Neural cell (in vitro differentiated cells): Measurements from ENCODE around the gene SPRN. TPM values are rescaled to one million over a fixed set of nuclear protein-coding genes. Genes with fewer than 3 reads are reported as not detected.

Source experiments
- H2AFZ ChIP-seq: fragments of 200-600, 300-800 bp; sonication (generic), shearing (Covaris generic); 2 replicates; pipeline ENCODE4 v1.6.0; 2014; ENCODE audit warnings: low read depth, mild to moderate bottlenecking, antibody characterized with exemption, low read length, moderate library complexity
- H3F3A ChIP-seq: fragments of 200-600 bp; shearing (Covaris generic); 2 replicates; pipeline ENCODE4 v1.6.1; 2016; ENCODE audit warnings: mild to moderate bottlenecking, moderate library complexity, mixed read lengths, antibody characterized with exemption, low read length; ENCODE audit not compliant: insufficient read depth, poor library complexity, severe bottlenecking
- H3K27ac ChIP-seq: fragments of 200-600, 300-800 bp; sonication (generic), shearing (Covaris generic); 2 replicates; pipeline ENCODE4 v1.5.1; 2014; ENCODE audit warnings: mild to moderate bottlenecking, low read length, moderate library complexity
- H3K27me3 ChIP-seq: fragments of 300-800, 200-600 bp; sonication (generic), shearing (Covaris generic); 2 replicates; pipeline ENCODE4 v1.6.0; 2014; ENCODE audit warnings: mild to moderate bottlenecking, low read depth, low read length, moderate library complexity; ENCODE audit not compliant: insufficient read depth
- H3K36me3 ChIP-seq: fragments of 300-800, 200-600 bp; sonication (generic), shearing (Covaris generic); 2 replicates; pipeline ENCODE4 v1.5.1; 2014; ENCODE audit warnings: mild to moderate bottlenecking, antibody characterized with exemption, low read length, moderate library complexity; ENCODE audit not compliant: insufficient read depth
- H3K4me2 ChIP-seq: fragments of 300-800, 200-600 bp; sonication (generic), shearing (Covaris generic); 2 replicates; pipeline ENCODE4 v1.6.0; 2014; ENCODE audit warnings: mild to moderate bottlenecking, low read length
- H3K4me3 ChIP-seq: fragments of 300-800, 200-600 bp; sonication (generic), shearing (Covaris generic); 2 replicates; pipeline ENCODE4 v1.5.1; 2014; ENCODE audit warnings: mild to moderate bottlenecking, low read length, moderate library complexity
- H3K79me2 ChIP-seq: fragments of 200-600 bp; shearing (Covaris generic); replicated peaks from 2 replicates; pipeline ENCODE4 v1.6.0; 2014; ENCODE audit warnings: mild to moderate bottlenecking, low read length, moderate library complexity; ENCODE audit not compliant: insufficient read depth
- H3K9ac ChIP-seq: fragments of 300-800, 200-600 bp; sonication (generic), shearing (Covaris generic); 2 replicates; pipeline ENCODE4 v1.6.1; 2016; ENCODE audit warnings: mild to moderate bottlenecking, low read length, mixed read lengths
- H3K9me2 ChIP-seq: fragments of 200-600 bp; shearing (Covaris generic); 2 replicates; pipeline ENCODE4 v1.6.1; 2016; ENCODE audit warnings: mild to moderate bottlenecking, low read length, mixed read lengths; ENCODE audit not compliant: insufficient read depth
- H3K9me3 ChIP-seq: fragments of 200-600, 300-800 bp; sonication (generic), shearing (Covaris generic); 2 replicates; pipeline ENCODE4 v1.6.1; 2016; ENCODE audit warnings: mild to moderate bottlenecking, mixed run types, low read length, moderate library complexity, mixed read lengths
- H4K20me1 ChIP-seq: fragments of 200-600 bp; shearing (Covaris generic); 2 replicates; pipeline ENCODE4 v1.6.1; 2016; ENCODE audit warnings: mild to moderate bottlenecking, mixed run types; ENCODE audit not compliant: insufficient read depth
- CTCF ChIP-seq: fragments of 450-650 bp; IDR thresholded peaks from 2 replicates; pipeline ENCODE4 v1.5.1; 2014; ENCODE audit warnings: antibody characterized with exemption, mild to moderate bottlenecking, moderate library complexity; ENCODE audit not compliant: poor library complexity, severe bottlenecking
- EP300 ChIP-seq: fragments of 450-650 bp; conservative IDR thresholded peaks from 2 replicates; pipeline ENCODE4 v1.6.1; 2014; ENCODE audit warnings: antibody characterized with exemption, mild to moderate bottlenecking, moderate library complexity; ENCODE audit not compliant: poor library complexity, severe bottlenecking
- EZH2 ChIP-seq: fragments of 200-600, 300-800 bp; shearing (Covaris generic), sonication (generic); IDR thresholded peaks from 2 replicates; pipeline ENCODE4 v1.6.1; 2014; ENCODE audit warnings: antibody characterized with exemption, low read length, borderline replicate concordance, mild to moderate bottlenecking; ENCODE audit not compliant: insufficient read depth, poor library complexity, severe bottlenecking
- MXI1 ChIP-seq: fragments of 450-650 bp; conservative IDR thresholded peaks from 2 replicates; pipeline ENCODE4 v1.6.1; 2014; ENCODE audit warnings: antibody characterized with exemption, mild to moderate bottlenecking; ENCODE audit not compliant: poor library complexity, severe bottlenecking
- POLR2AphosphoS5 ChIP-seq: IDR thresholded peaks from 2 replicates; pipeline ENCODE4 v1.6.1; 2012
- RAD21 ChIP-seq: fragments of 450-650 bp; conservative IDR thresholded peaks from 2 replicates; pipeline ENCODE4 v1.6.1; 2014; ENCODE audit warnings: antibody characterized with exemption, mild to moderate bottlenecking, moderate library complexity
- SMC3 ChIP-seq: fragments of 450-650 bp; conservative IDR thresholded peaks from 2 replicates; pipeline ENCODE4 v1.6.1; 2014; ENCODE audit warnings: antibody characterized with exemption, mild to moderate bottlenecking, moderate library complexity; ENCODE audit not compliant: poor library complexity
- TAF1 ChIP-seq: IDR thresholded peaks from 2 replicates; pipeline ENCODE4 v1.6.1; 2012; ENCODE audit warnings: low read depth
- polyA plus RNA-seq: library from polyadenylated mRNA; depleted of rRNA; stranded (reverse); fragments of >200 nt; gene quantifications from 2 replicates; pipeline ENCODE4 v1.2.3, GENCODE V29; 2014
- TF ChIP-seq, protein P1 (sequence below): IDR thresholded peaks from 2 replicates; pipeline ENCODE4 v1.6.1; 2012; ENCODE audit warnings: borderline replicate concordance

SPRN gene
- polyA plus RNA-seq, 1 donor from 2014 or later: 1.1 TPM

- no peak for TF ChIP-seq POLR2AphosphoS5
- no peak for TF ChIP-seq EP300
- no peak for TF ChIP-seq RAD21
- no peak for TF ChIP-seq MXI1
- TF ChIP-seq TAF1: no peak
- no peak for TF ChIP-seq SMC3
- TF ChIP-seq, protein P1, sequence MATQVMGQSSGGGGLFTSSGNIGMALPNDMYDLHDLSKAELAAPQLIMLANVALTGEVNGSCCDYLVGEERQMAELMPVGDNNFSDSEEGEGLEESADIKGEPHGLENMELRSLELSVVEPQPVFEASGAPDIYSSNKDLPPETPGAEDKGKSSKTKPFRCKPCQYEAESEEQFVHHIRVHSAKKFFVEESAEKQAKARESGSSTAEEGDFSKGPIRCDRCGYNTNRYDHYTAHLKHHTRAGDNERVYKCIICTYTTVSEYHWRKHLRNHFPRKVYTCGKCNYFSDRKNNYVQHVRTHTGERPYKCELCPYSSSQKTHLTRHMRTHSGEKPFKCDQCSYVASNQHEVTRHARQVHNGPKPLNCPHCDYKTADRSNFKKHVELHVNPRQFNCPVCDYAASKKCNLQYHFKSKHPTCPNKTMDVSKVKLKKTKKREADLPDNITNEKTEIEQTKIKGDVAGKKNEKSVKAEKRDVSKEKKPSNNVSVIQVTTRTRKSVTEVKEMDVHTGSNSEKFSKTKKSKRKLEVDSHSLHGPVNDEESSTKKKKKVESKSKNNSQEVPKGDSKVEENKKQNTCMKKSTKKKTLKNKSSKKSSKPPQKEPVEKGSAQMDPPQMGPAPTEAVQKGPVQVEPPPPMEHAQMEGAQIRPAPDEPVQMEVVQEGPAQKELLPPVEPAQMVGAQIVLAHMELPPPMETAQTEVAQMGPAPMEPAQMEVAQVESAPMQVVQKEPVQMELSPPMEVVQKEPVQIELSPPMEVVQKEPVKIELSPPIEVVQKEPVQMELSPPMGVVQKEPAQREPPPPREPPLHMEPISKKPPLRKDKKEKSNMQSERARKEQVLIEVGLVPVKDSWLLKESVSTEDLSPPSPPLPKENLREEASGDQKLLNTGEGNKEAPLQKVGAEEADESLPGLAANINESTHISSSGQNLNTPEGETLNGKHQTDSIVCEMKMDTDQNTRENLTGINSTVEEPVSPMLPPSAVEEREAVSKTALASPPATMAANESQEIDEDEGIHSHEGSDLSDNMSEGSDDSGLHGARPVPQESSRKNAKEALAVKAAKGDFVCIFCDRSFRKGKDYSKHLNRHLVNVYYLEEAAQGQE: no peak
- TF ChIP-seq EZH2: no peak
- TF ChIP-seq CTCF: no peak
These were observed 33.7 kb downstream of the SPRN start for GRCh38 chr10:133390597-133391248.

GRCh38 chr10:133388973-133389818, 35.2 kb downstream of the SPRN start:
- Histone ChIP-seq H3K9me3 (no peaks in the 10 kb centered on the region), H4K20me1 (no peaks in the 10 kb centered on the region), H3K36me3 (no peaks in the 10 kb centered on the region), H3K9ac (no peak overlapping the region), H3K9me2 (no peaks in the 10 kb centered on the region), H3K4me3 (no peak overlapping the region), H3K4me2 (no peak overlapping the region), H3K79me2 (no peaks in the 10 kb centered on the region), H2AFZ (no peak overlapping the region), H3K27ac (no peak overlapping the region), H3K27me3 (no peaks in the 10 kb centered on the region), H3F3A (no peaks in the 10 kb centered on the region)
- TF ChIP-seq RAD21 (no peak), CTCF (no peak), SMC3 (no peak), POLR2AphosphoS5 (no peak), EP300 (no peak), EZH2 (no peak), MXI1 (no peak), TAF1 (no peak)
- TF ChIP-seq, protein P1: no peak

More at GRCh38 chr10:133390597-133391248, 33.7 kb downstream of the SPRN start:
- H3K9ac ChIP-seq: no peak overlapping the region
- no peak overlapping the region for H3K4me2 ChIP-seq
- H3K79me2 ChIP-seq: peaks cover 6% of the 10 kb centered on the region
- no peaks in the 10 kb centered on the region for H3F3A ChIP-seq
- H3K36me3 ChIP-seq: no peaks in the 10 kb centered on the region
- no peaks in the 10 kb centered on the region for H3K9me3 ChIP-seq
- no peak overlapping the region for H2AFZ ChIP-seq
- H4K20me1 ChIP-seq: no peaks in the 10 kb centered on the region
- no peak overlapping the region for H3K4me3 ChIP-seq
- H3K27ac ChIP-seq: no peak overlapping the region
- no peaks in the 10 kb centered on the region for H3K9me2 ChIP-seq
- H3K27me3 ChIP-seq: no peaks in the 10 kb centered on the region
